Measurements from ENCODE around the gene GNG7.
A peak's percentile ranks its signal among the peaks of the same experiment; 100 is the strongest.

DNA sequence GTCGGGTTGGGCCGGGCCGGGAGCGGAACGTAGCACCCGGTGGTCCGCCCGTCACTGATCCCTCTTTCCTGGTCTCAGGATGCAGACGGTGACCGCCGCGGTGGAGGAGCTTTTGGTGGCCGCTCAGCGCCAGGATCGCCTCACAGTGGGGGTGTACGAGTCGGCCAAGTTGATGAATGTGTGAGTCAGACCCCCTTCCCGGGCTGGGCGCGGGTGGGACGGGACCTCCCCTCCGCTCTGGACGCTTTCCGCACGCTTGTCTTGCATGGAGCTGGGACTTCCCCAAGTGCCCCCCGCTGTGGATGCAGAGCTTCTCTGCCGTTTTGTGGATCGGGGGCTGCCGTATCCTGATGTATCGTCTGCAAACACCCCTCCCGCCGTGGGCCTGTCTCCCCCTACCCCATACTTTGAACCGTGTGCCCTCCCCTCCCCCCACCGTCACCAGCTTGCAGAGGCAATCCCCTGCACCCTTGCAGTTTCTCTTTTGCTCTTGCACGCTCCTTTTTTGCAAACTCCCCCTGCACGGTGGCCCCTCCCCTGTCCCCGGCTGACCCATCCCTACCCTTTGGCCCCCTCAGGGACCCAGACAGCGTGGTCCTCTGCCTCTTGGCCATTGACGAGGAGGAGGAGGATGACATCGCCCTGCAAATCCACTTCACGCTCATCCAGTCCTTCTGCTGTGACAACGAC lies 225.9 kb downstream of the GNG7 start:
- TF ChIP-seq POLR2A (IDR thresholded peaks at IDR 0.05; ENCODE audit: low read depth, low read length) (no peak), TAF1 (IDR thresholded peaks at IDR 0.05; ENCODE audit: low read depth, low read length) (no peak), POLR2AphosphoS5 (IDR thresholded peaks at IDR 0.05; ENCODE audit: low read depth, low read length) (peak; percentile 24; the same call in 1 of the 2 replicates), SPI1 (IDR thresholded peaks at IDR 0.05; ENCODE audit: low read depth, low read length) (no peak), POU2F2 (IDR thresholded peaks at IDR 0.05; ENCODE audit: low read depth, low read length) (no peak; the same call in 1 of the 2 replicates), PAX5 (IDR thresholded peaks at IDR 0.05; ENCODE audit: insufficient read depth, low read length, severe bottlenecking) (no peak)

Measured in GM12891 (cell line).